GM04504 (cell line): ENCODE measurements around the gene FYB2.

Experiments
- DNase-seq: peaks from one replicate; pipeline ENCODE4 v3.0.0-alpha.2; 2012; ENCODE audit warnings: low read depth

The FYB2 gene

DNA sequence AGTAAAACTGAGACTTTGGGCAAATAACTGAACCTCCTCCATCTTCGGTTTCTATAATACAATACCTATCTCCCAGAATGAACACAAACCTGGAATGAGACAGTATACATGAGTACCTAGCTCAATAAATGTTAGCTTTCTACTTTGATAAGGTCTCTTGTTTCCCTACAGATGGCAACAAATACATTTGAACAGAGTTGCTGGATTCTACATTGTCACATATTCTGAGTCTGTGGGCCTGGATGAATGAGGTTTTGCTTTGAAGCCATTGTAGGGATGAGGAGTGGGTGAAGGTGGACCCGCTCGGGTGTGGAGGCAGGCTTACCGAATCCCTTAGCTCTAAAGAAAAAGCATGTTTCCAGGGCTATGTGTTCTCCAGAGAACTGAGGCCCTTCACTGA is 13.9 kb upstream of the FYB2 start:
- DNase-seq, result no peak

DNA sequence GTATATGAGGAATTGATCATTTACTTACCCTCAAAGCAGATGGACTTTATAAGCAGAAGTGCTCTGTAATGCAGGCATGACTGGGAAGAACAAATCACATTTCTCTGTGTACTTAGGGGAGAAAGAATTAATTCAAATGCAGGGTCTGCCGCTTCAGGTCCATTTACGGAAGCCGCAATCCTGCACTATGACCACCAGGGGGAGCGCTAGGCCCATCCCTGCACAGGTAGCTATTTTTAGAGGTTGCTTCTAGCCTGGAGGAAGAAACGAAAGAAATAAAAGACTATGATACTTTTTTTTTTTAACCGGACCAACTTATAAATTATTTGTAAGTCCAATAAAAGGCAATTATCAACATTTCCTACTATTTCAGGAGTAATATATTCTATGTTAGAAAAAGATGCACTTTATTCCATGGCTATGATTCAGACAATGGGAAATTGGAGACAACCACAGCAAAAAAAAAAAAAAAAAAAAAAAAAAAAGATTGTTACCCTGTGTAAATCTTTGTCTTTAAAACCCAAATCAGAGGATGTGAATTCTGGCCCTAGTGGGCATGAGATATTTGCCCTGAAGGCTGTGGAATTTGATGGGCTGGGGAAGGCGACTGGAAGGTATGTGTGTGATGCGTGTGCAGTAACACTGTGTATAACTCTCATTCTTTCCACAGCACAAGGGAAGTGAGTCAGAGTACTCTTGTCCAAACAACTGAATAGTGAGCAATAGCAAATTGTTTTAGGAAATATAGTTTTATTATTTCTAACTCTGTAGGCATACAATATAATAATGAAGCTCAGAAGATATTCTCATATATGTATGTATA is 12.9 kb upstream of the FYB2 start:
- DNase-seq, result peak; percentile 81

GRCh38 chr1:56830052-56830451 is 10.8 kb upstream of the FYB2 start:
- DNase-seq, result no peak

GRCh38 chr1:56827711-56828110 is 8.5 kb upstream of the FYB2 start:
- DNase-seq, result no peak

GRCh38 chr1:56825436-56825835 is 6.2 kb upstream of the FYB2 start:
- DNase-seq, result no peak

- no peak for DNase-seq
These were observed 5.7 kb upstream of the FYB2 start for GRCh38 chr1:56824938-56825337.

- DNase-seq, result no peak
These were observed 5.1 kb upstream of the FYB2 start for GRCh38 chr1:56824271-56824670.

DNA sequence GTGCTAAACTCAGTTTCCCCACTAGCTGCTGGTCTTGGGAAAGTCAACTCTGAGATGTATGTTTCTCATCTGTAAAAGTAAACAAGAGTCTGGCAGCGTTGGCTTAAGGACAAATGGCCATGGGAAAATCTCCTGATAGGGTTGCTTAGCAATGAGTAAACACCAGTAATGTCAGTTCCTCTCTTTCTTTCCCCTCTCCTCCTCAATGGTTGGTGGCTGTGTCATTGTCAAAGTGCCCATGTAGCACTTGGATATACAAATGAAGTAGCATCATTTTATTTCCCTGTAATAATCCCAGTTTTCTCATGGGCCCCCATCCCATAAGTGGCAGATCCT is 2.2 kb upstream of the FYB2 start:
- DNase-seq, result no peak

- DNase-seq, result peak; percentile 55
These were observed 1.7 kb upstream of the FYB2 start for GRCh38 chr1:56820755-56821461.

GRCh38 chr1:56817716-56818463 is 1.3 kb downstream of the FYB2 start:
- DNase-seq, result no peak

GRCh38 chr1:56816909-56817308 is 2.3 kb downstream of the FYB2 start:
- no peak for DNase-seq

DNA sequence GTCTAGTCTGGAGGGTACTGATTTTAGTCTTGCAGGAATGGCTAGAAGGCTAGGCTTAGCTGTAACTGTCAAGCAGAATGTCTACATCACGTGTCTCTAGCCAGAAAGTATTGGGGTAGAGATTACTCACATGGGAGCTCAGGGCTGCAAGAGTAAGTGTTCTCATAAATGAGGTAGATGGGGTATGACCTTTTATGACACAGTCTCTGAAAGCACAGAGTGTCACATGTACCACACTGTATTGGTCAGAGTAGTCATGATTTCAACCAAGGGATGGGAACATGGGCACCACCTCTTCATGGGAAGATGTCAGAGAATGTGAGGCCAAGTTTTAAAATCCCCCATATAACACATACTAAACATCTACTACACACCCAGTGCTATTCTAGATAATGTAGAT is 2.9 kb downstream of the FYB2 start:
- DNase-seq, result no peak

- DNase-seq, result no peak
These were observed 5.0 kb downstream of the FYB2 start for GRCh38 chr1:56814205-56814604.

DNA sequence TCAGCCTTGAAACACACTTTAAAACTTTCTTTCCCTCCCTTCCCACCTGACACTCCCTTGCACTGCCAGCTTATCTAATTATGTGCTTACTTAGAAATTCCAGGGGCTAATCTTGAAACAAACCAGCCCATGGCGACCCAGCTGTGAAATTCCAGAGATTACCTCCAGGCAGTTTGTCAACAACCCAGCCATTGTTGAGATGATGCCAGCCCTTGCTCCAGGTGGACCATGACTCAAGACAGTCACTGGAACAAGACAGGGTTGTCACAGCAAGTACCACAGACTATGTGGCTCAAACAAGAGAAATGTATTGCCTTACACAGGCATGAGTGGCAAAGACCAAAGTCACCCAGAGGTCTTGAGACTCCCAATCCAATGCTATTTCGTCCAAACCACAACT is 7.9 kb downstream of the FYB2 start:
- DNase-seq, result no peak

GRCh38 chr1:56808410-56808809 is 10.8 kb downstream of the FYB2 start:
- no peak for DNase-seq

- DNase-seq, result no peak
These were observed 12.4 kb downstream of the FYB2 start for GRCh38 chr1:56806804-56807203.

GRCh38 chr1:56803561-56804156 is 15.5 kb downstream of the FYB2 start:
- no peak for DNase-seq

DNA sequence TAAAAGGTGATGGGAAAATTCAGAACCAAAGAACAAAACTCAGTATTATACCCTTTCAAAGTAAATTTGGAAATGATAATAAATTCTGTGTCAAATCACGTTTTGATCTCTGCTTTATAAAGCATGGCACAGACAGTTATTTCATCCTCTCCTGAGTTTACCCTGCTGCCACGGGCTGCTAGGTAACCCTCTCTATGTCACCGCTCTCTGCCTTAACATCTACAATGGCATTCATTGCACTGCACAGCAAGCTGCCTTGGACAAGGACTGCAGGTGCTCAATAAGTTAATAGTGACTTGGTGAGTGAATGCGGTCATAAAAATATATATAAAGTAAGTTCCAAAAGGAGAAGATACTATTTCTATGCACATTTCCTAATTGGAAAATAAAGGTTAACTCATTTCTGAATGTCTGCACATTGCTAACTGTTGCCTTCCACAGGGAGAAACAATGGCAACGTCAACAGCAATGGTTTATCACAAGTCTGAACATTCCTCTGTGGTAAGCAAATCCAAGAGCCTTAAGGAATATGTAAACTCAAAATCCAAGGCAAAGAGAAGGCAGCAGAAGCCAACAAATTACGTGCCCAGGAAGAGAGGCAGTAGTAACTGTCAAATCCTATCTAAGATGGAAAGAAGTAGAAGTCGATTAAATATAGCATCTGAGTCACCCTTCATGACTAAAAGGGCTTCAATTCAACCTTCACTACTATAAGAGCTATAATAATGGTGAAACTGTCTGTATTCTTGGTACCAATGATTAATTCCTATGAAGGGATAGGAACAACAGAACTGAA is 19.4 kb downstream of the FYB2 start:
- no peak for DNase-seq

DNA sequence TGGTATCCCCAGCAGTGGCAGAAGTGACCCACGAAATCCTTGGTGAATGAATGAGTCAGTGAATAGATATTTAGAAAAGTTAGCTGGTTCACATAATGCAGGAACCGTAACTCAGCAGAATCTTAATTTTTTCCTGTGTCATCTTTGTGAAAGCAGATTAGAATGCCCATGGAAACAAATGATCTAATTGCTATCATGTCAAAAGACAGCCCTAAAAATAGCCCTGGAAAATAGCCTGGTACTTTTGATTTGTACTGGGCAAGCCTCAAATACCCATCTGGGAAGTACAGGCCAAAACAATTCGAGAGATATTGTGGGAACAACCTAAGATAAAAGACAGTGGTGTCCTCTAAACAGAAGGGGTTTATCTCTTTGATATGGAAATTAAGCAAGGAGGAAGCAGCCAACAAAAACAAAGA is 21.1 kb downstream of the FYB2 start:
- no peak for DNase-seq

DNA sequence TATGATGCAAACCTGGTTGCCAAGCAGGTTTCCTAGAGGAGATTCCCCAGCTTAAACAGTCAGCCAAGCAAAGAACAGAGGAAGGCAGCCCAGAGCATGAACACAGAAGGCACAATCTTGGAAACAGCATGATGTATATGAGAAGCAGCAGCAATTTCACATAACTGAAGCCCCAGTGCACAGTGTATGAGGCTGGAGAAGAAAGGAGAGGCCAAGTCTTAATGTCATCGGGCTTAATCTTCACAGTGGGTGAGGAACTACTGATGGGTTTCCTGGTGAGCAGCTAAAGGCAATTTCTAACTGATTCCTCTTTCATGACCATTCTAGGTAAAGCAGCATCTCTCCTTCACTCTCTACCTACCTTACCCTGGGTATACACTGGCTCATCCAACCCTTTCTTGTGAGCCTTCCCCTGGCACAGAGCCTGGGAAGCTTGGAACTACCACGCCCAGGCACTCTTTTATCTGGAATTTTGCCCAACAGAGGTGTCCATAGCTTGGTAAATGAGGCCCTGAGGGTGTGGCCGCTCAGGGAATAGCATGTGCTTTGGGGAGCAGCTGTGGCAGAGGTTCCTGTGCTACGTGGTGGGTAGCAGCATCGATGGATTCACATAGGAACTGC is 22.0 kb downstream of the FYB2 start:
- DNase-seq, result no peak

GRCh38 chr1:56795870-56796269 is 23.3 kb downstream of the FYB2 start:
- no peak for DNase-seq
